Activated T-cell treated with anti-CD3 and anti-CD28 coated beads, Interleukin-2, amount 50 U/mL, for 72 hours (primary cell): ENCODE measurements around the gene ACE. TPM values are rescaled to one million over a fixed set of nuclear protein-coding genes. Genes with fewer than 3 reads are reported as not detected.

Source experiments
- ATAC-seq, 2 donors: fragments of 150-1000 bp; cut with Tn5 transposase; replicated peaks in 1 of 2; 2 replicates each; pipeline ENCODE4 v1.10.0; 2021; ENCODE audit warnings: moderate library complexity in 2 of 2, mild to moderate bottlenecking in 1 of 2
- DNase-seq, 2 donors: peaks; one replicate each; pipeline ENCODE4 v3.0.0; 2021 to 2022; ENCODE audit warnings: mixed read lengths in 1 of 2
- H3K27ac Mint-ChIP-seq: one replicate; pipeline ENCODE4 v1.8.0; 2022; ENCODE audit warnings: mild to moderate bottlenecking, moderate library complexity, mixed read lengths
- H3K27me3 Mint-ChIP-seq: one replicate; pipeline ENCODE4 v1.8.0; 2022; ENCODE audit warnings: low read depth, mixed read lengths
- H3K36me3 Mint-ChIP-seq, 2 donors: one replicate each; pipeline ENCODE4 v1.8.0; 2022; ENCODE audit warnings: mixed read lengths in 2 of 2, mild to moderate bottlenecking in 1 of 2; ENCODE audit not compliant: insufficient read depth in 2 of 2
- H3K4me1 Mint-ChIP-seq: one replicate; pipeline ENCODE4 v1.8.0; 2022; ENCODE audit warnings: low read depth, mixed read lengths
- H3K4me3 Mint-ChIP-seq, 2 donors: one replicate each; pipeline ENCODE4 v1.8.0; 2022; ENCODE audit warnings: mild to moderate bottlenecking in 2 of 2, mixed read lengths in 2 of 2, moderate library complexity in 2 of 2
- H3K9me3 Mint-ChIP-seq, 2 donors: one replicate each; pipeline ENCODE4 v1.8.0; 2022; ENCODE audit warnings: mixed read lengths in 2 of 2
- total RNA-seq, 2 donors: library from RNA; stranded (reverse); gene quantifications; one replicate each; pipeline ENCODE4 v1.2.3, GENCODE V29; 2022

The ACE gene
- total RNA-seq, 2 donors from 2014 or later: 0.58 to 2.5 TPM

GRCh38 chr17:63438092-63439051, 38.5 kb upstream of the ACE start:
- peaks cover 40% of the 10 kb centered on the region for H3K4me1 Mint-ChIP-seq
- H3K27ac Mint-ChIP-seq: no peak overlapping the region
- H3K36me3 Mint-ChIP-seq: no peaks in the 10 kb centered on the region
- DNase-seq: no peak
- H3K9me3 Mint-ChIP-seq: no peaks in the 10 kb centered on the region
- no peak overlapping the region for H3K4me3 Mint-ChIP-seq
- ATAC-seq: no peak
- no peaks in the 10 kb centered on the region for H3K27me3 Mint-ChIP-seq

- no peak for DNase-seq
Measured at GRCh38 chr17:63439687-63440086, 37.2 kb upstream of the ACE start.

GRCh38 chr17:63440127-63440769, 36.6 kb upstream of the ACE start:
- DNase-seq (no peak), ATAC-seq (peak in 1 of 2 donors; percentile 28)
- Mint-ChIP-seq H3K4me3 (peak overlapping the region; percentile 35 to 36), H3K9me3 (no peaks in the 10 kb centered on the region), H3K27ac (peak overlapping the region; percentile 13), H3K4me1 (peaks cover 26% of the 10 kb centered on the region), H3K36me3 (no peaks in the 10 kb centered on the region), H3K27me3 (no peaks in the 10 kb centered on the region)

More at GRCh38 chr17:63439687-63440086, 37.2 kb upstream of the ACE start:
- peaks cover 30% of the 10 kb centered on the region for H3K4me1 Mint-ChIP-seq
- peak overlapping the region; percentile 35 to 36 for H3K4me3 Mint-ChIP-seq
- H3K27me3 Mint-ChIP-seq: no peaks in the 10 kb centered on the region
- no peaks in the 10 kb centered on the region for H3K36me3 Mint-ChIP-seq
- H3K27ac Mint-ChIP-seq: peak overlapping the region; percentile 13
- H3K9me3 Mint-ChIP-seq: no peaks in the 10 kb centered on the region
- ATAC-seq: peak in 1 of 2 donors; percentile 38

- Mint-ChIP-seq H3K4me1 (peaks cover 26% of the 10 kb centered on the region), H3K36me3 (no peaks in the 10 kb centered on the region), H3K27me3 (no peaks in the 10 kb centered on the region), H3K4me3 (peak overlapping the region in 1 of 2 donors; percentile 36), H3K27ac (peak overlapping the region; percentile 55), H3K9me3 (no peaks in the 10 kb centered on the region)
- DNase-seq (no peak), ATAC-seq (no peak)
Measured at GRCh38 chr17:63440770-63441335, 36.0 kb upstream of the ACE start.

GRCh38 chr17:63441654-63442053, 35.2 kb upstream of the ACE start:
- H3K4me3 Mint-ChIP-seq: no peak overlapping the region
- H3K9me3 Mint-ChIP-seq: no peaks in the 10 kb centered on the region
- no peaks in the 10 kb centered on the region for H3K36me3 Mint-ChIP-seq
- ATAC-seq (no peak), DNase-seq (no peak)
- H3K27me3 Mint-ChIP-seq: no peaks in the 10 kb centered on the region
- H3K27ac Mint-ChIP-seq: no peak overlapping the region
- H3K4me1 Mint-ChIP-seq: peaks cover 26% of the 10 kb centered on the region

- H3K4me3 Mint-ChIP-seq: no peak overlapping the region
- no peaks in the 10 kb centered on the region for H3K27me3 Mint-ChIP-seq
- ATAC-seq (no peak), DNase-seq (no peak)
- peaks cover 27% of the 10 kb centered on the region for H3K4me1 Mint-ChIP-seq
- H3K27ac Mint-ChIP-seq: no peak overlapping the region
- no peaks in the 10 kb centered on the region for H3K9me3 Mint-ChIP-seq
- no peaks in the 10 kb centered on the region for H3K36me3 Mint-ChIP-seq
Measured at GRCh38 chr17:63442074-63442473, 34.8 kb upstream of the ACE start.

- ATAC-seq (peak; percentile 16 to 25), DNase-seq (peak; percentile 25 to 27)
- Mint-ChIP-seq H3K27me3 (no peaks in the 10 kb centered on the region), H3K36me3 (no peaks in the 10 kb centered on the region), H3K27ac (no peak overlapping the region), H3K4me1 (peaks cover 32% of the 10 kb centered on the region), H3K4me3 (no peak overlapping the region), H3K9me3 (no peaks in the 10 kb centered on the region)
Measured at GRCh38 chr17:63442549-63443035, 34.3 kb upstream of the ACE start.

GRCh38 chr17:63443053-63443452, 33.8 kb upstream of the ACE start:
- H3K9me3 Mint-ChIP-seq: no peaks in the 10 kb centered on the region
- no peak for DNase-seq
- no peak for ATAC-seq
- H3K36me3 Mint-ChIP-seq: no peaks in the 10 kb centered on the region
- no peak overlapping the region for H3K4me3 Mint-ChIP-seq
- no peak overlapping the region for H3K27ac Mint-ChIP-seq
- peaks cover 32% of the 10 kb centered on the region for H3K4me1 Mint-ChIP-seq
- no peaks in the 10 kb centered on the region for H3K27me3 Mint-ChIP-seq

GRCh38 chr17:63444457-63444856, 32.4 kb upstream of the ACE start:
- Mint-ChIP-seq H3K36me3 (no peaks in the 10 kb centered on the region), H3K9me3 (no peaks in the 10 kb centered on the region), H3K4me1 (peaks cover 27% of the 10 kb centered on the region), H3K27me3 (no peaks in the 10 kb centered on the region), H3K27ac (no peak overlapping the region), H3K4me3 (peak overlapping the region; percentile 62 to 68)
- ATAC-seq: no peak
- no peak for DNase-seq

GRCh38 chr17:63445065-63445464, 31.8 kb upstream of the ACE start:
- H3K4me1 Mint-ChIP-seq: peaks cover 24% of the 10 kb centered on the region
- H3K27ac Mint-ChIP-seq: peak overlapping the region; percentile 45
- no peaks in the 10 kb centered on the region for H3K36me3 Mint-ChIP-seq
- no peaks in the 10 kb centered on the region for H3K9me3 Mint-ChIP-seq
- no peaks in the 10 kb centered on the region for H3K27me3 Mint-ChIP-seq
- no peak for ATAC-seq
- H3K4me3 Mint-ChIP-seq: peak overlapping the region; percentile 62 to 68
- no peak for DNase-seq

- DNase-seq: peak; percentile 46 to 56
- Mint-ChIP-seq H3K27ac (peak overlapping the region; percentile 28), H3K4me1 (peaks cover 24% of the 10 kb centered on the region), H3K4me3 (peak overlapping the region; percentile 62 to 68), H3K27me3 (no peaks in the 10 kb centered on the region), H3K36me3 (no peaks in the 10 kb centered on the region), H3K9me3 (no peaks in the 10 kb centered on the region)
- ATAC-seq: peak; percentile 16 to 25
Measured at GRCh38 chr17:63445571-63445953, 31.3 kb upstream of the ACE start.

- Mint-ChIP-seq H3K4me1 (peaks cover 22% of the 10 kb centered on the region), H3K4me3 (peak within 1 kb of the TSS; percentile 62 to 68), H3K36me3 (no peaks in the 10 kb centered on the region), H3K27me3 (no peaks in the 10 kb centered on the region), H3K9me3 (no peaks in the 10 kb centered on the region), H3K27ac (peak within 1 kb of the TSS; percentile 45)
- peak; percentile 75 to 79 for ATAC-seq
- DNase-seq: peak; percentile 80 to 88
Measured at GRCh38 chr17:63445954-63446752, 30.7 kb upstream of the ACE start, which contains the start of gene CYB561. Gene CYB561 (minus strand): TSS chr17:63446306. CDS start chr17:63437547, 8,759 bp downstream.
